Dermis blood vessel endothelial cell (primary cell): Measurements from ENCODE around the gene KLF11. TPM values are rescaled to one million over a fixed set of nuclear protein-coding genes. Genes with fewer than 3 reads are reported as not detected.
A peak's percentile ranks its signal among the peaks of the same experiment; 100 is the strongest.

Experiments
- DNase-seq: peaks from one replicate; pipeline ENCODE4 v3.0.0; 2010
- total RNA-seq: library from RNA; depleted of rRNA; stranded (reverse); fragments of >200 nt; gene quantifications from 2 replicates; pipeline ENCODE4 v1.2.3, GENCODE V29; 2014

Gene KLF11
- 7.6 and 11.6 TPM in 2 replicates for total RNA-seq

DNA sequence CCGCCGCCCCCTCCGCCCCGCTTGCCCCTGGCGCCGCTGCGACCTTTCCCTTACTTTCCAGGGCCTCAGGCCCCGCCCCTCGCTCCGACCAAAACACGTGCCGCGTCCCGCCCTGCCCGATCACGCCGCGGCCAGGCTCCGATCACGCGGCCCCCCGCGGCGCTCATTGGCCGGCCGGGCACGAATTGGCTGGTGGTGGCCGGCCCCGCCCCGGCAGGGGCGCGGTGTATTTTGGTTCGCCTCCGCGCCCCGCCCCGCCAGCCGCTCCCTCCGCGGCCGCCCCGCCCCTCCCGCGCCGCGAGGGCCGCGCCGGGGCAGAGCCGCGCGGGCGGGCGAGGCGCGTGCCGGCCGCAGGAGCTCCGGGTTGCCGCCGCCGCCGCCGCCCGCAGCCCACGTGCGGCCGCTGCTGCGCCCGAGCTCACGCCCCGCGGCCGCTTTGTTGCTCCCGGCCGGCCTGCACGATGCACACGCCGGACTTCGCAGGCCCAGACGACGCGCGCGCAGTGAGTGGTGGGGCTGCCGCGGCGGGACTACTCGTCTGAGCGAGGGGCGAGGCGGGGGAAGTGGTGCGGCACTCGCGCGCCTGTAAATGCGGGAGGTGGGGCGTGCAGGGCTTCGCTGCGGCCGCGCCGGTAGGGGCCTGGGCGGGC is at the start of gene KLF11:
Gene KLF11, plus strand, starts transcription at position 295 of the 650 bp plus-strand sequence. Its CDS starts 167 bp downstream, at position 462.
- DNase-seq, result peak; percentile 95

DNA sequence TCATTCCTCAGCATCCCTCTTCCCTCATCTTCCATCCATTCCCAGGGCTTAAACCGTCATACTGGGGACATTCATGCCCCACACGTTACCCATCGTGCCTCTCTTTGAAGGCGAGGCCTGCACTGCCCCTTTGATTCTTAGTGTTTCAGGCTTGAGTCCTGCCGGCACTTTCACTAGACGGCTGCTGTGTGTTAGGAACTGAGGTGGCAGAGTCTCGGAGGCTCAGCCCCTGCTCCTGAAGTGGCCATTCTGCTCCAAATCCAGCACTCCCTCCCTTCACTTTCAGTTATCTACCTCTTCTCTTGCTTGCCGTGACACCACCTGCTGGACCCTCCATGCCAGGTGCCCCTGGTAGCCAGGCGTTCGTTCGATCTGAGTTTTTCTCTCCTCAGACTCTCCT is 48.9 kb upstream of the KLF11 start:
- no peak for DNase-seq

DNA sequence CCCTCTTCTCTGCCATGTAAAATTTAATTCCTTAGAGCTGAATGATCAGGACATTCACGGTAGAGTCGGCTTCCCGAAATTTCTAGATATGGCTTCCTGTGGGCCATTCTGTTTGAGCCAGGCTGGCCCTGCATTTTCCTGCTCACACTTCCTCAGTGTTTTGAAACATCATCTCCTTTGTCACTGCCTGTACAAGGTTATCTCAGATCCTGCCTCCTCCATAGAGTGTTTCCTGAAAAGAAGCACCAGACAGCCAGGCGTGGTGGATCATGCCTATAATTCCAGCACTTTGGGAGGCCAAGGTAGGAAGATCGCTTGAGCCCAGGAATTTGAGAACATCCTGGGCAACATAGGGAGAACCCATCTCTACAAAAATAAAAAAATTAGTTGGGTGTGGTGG is 48.3 kb upstream of the KLF11 start:
- DNase-seq, result peak; percentile 58

DNA sequence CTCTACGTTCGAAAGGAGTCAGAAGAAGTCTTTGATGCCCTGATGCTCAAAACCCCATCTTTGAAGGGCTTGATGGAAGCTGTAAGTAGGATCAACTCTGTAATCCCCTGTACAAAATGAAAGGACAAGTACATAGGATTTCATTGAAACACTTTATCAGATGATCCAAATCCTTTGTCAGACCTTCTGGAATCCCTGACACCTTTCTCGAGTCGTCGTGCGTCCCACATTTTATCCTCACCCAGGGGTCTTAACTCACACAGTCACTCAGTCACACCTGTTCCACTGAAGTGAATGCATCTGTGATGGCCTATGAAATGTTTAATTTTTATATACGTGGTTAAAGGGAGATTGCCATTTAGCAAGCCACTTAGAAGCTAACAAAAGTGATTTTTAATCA is 47.0 kb upstream of the KLF11 start:
- DNase-seq, result no peak

DNA sequence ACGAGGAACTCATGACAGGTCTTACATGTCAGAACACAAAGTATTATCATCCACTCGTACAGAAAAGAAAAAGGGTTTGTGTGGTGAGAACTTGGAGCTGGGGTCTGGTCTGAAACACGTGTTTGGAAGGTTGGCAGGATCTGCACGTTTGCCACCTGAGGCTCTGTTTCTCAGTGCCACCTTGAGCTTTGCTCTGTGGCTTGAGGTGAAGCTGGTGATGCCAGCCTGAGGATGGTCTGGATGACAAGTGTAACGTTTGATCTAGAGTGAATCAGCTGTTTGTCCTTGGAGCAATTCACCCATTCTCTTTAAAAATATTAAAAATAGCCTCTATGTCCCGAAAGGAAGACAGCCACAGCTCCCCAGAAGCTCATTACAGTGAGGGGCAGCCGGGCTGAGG is 45.4 kb upstream of the KLF11 start:
- DNase-seq, result no peak

DNA sequence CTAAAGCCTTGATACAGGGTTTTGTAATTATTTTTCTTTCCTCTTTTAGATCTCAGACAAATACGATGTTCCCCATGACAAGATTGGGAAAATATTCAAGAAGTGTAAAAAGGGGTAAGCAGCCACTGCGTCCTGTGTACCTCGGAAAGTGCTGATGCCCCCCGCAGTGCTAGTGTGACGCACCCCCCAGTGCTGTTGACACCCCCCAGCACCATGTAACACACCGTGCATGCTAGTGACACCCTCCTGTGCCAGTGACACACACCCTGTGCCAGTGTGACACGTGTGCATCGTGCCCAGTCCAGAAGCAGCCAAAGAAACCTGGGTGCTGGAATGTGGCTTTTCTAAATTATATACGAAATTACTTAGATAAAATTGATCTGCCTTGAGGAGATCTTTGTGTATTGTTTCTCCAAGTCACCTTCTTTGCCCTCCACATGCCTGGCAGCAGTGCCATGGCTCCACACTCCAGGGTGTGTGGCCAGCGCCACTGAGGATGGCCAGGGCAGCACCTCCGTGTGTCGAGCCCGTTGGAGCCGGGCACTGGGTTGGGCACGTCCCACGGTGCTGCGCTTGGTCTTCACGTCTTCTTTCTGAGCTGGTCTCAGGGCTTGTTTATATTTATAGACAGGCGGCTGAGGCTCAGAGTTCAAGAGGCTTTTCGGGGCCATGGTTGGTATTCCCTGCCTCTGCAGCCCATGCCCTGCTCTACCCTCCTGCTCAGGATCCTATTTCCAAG is 44.3 kb upstream of the KLF11 start:
- DNase-seq, result no peak

DNA sequence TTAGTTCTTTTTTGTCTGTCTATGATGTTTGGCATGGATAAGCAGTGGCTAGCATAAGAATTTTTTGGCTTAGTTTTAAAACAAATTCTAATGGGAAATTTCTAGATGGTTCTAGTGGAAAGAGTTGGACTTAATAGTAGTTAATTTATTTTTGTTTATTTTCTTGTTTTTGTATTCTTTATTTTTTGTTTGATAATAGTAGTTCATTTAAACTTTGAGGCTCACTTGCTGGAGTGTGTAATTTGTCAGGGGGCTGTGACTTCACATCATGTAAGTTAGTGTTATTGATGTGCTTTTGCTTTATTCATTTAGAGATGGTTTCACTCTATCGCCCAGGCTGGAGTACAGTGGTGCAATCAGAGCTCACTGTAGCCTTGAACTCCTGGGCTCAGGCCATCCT is 43.7 kb upstream of the KLF11 start:
- DNase-seq, result no peak

DNA sequence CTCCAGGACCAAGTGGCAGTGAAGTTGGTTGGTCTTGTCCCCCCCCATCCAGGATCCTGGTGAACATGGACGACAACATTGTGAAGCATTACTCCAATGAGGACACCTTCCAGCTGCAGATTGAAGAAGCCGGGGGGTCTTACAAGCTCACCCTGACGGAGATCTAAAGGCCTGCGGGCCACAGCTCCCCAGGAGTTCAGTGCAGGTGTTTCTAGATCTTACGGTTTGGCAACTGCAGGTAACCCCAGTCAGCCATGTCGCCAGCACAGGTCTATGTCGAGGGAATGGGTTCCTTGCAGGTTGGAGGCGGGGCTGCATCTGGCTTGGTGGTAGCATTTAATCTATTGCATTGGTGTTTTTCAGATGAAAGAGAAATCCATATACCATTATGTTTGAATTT is 42.8 kb upstream of the KLF11 start:
- no peak for DNase-seq

DNA sequence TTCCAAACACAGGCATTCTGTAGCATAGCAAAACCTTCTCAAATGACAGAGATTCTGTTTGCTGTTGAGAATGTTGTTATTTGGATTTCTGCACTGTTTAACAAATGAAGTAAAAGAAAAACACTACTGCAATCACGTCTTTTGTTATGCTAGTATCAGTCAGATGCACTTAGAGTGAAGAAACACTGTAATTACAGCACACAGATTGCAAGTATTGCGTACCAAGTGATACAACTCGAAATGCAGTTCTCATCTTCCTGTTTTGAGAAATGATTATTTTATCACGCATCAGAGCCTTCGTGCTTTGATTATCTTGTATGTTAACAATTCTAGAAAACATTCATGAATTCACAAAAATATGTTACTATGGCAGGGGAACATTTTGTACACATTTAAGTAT is 41.8 kb upstream of the KLF11 start:
- no peak for DNase-seq

DNA sequence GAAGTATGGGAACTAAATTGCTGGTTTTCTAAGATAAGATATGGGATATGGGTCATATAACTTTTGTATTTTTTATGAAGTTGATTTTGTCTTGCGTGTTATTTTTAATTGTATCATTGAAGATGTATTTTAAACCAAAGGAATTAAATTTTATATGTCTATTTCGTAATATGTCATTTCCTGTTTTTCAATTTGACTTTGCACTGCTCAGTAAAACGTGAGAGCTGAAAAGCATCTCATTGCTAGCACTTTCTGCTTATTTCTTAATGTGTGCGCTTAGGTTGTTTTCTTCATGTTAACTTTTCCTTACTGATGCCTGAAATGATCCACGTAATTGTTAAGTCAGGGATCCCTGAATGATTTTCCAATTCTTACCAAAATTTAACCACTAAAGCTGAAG is 41.2 kb upstream of the KLF11 start:
- DNase-seq, result no peak

DNA sequence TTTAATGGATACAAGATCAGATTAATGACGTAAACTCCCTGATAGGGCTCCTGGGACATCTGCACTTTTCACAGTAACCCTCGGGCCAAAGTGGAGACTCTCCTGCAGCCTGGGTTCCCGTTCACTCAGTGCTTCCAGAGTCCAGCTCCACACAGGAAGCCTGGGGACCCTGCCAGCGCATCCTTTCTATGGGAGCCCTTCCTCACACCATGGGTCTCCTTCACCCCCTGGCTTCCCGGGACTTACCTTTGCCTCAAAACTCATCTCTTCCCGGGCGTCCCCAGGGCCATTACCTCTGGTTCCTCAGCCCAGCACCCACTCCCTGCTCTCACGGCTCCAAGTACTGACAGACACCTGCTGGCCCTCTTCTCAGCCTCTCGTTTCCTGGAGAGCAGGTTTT is 40.7 kb upstream of the KLF11 start:
- no peak for DNase-seq

DNA sequence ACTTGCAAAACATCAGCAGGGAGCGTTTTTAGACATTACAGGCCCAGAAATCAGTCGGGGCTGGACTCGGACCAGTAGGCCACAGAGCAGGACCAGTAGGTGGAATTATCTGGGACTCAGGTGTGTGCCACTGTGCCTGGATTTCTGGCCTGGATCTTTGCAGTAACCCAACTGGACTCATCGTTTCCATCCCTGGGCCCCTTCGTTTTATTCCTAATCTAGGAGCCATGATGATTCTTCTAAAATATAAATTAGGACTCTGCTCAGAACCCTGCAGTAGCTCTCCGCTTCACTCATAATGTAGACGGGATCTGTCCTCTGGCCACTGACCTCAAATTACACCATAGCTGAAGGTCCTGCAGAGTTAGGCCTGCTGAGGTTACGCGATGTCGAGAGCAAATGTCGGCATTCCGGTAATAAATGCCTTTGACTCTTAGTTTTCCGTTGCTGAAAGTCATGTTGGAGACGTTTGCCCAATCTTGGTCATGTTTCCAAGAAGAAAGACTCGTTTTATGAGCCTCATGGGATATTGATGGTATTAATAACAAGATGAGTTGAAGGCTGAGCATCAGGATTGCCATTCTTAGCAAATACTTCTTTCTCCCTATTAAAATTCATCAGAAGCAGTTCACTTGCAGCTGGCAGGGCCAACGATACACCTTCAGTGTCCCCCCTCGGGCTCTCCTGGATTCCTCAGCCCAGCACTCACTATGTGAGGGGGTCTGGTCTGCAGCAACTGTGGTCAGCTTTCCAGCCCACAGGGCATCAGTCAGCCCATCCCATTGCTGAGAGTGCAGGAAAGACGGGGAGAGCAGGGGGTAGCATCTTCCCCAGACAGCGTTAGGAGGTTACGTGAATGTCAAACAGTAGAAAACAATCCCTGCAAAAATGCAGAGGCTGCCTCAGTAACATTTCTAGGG is 39.9 kb upstream of the KLF11 start:
- no peak for DNase-seq

DNA sequence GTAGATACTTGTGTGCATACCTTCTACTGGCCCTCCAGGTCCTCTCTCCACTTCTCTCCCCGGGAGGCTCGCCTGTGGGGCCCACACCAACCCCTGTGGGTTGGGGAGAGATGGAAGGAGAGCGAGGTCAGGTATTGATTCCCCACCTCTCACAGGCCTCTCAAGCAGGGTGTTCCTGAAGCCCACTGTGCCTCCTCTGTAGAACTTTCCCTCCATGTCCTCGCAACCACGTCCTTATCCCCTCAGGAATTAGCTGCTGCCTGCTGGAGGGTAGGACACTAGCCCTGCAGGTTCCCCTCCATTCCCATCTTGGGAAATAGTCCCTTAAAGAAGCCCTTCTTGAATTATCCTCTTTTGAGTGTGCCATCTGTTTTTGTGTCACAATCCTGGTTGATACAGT is 38.9 kb upstream of the KLF11 start:
- no peak for DNase-seq

DNA sequence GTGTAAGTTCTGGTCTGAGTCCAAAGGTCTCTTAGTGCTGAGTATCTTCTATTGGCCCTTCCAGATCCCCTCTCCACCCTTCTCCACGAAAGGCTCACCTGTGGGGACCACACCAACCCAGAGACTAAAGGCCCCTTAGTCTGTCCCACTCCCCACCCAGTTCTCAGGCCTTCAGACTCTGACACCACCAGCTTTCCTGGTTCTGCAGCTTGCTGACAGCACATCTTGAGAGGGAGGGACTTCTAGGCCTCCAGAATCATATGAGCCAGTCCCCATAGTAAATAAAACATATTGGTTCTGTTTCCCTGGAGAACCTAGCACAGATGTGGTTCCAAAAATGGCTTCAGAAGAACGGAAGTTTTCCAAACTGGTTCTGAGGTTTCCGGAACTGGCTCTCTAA is 38.5 kb upstream of the KLF11 start:
- no peak for DNase-seq

DNA sequence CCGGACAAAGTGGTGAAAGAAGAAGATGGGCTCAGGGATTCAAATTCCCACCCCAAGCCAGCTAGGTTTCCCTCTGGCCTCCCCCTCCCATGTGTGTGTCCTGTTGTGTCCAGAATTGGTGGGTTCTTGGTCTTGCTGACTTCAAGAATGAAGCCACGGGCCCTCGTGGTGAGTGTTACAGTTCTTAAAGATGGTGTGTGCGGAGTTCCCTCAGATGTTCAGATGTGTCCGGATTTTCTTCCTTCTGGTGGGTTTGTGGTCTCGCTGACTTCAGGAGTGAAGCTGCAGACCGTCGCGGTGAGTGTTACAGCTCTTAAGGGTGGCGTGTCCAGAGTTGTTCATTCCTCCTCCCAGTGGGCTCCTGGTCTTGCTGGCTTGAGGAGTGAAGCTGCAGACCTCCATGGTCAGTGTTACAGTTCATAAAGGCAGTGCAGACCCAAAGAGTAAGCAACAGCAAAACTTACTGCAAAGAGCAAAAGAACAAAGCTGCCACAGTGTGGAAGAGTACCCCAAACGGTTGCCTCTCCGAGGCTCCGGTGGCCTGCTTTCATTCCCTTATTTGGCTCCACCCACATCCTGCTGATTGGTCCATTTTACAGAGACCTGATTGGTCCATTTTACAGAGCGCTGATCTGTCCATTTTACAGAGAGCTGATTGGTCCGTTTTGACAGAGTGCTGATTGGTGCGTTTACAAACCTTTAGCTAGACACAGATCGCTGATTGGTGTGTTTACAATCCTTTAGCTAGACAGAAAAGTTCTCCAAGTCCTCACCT is 37.7 kb upstream of the KLF11 start:
- DNase-seq, result no peak

DNA sequence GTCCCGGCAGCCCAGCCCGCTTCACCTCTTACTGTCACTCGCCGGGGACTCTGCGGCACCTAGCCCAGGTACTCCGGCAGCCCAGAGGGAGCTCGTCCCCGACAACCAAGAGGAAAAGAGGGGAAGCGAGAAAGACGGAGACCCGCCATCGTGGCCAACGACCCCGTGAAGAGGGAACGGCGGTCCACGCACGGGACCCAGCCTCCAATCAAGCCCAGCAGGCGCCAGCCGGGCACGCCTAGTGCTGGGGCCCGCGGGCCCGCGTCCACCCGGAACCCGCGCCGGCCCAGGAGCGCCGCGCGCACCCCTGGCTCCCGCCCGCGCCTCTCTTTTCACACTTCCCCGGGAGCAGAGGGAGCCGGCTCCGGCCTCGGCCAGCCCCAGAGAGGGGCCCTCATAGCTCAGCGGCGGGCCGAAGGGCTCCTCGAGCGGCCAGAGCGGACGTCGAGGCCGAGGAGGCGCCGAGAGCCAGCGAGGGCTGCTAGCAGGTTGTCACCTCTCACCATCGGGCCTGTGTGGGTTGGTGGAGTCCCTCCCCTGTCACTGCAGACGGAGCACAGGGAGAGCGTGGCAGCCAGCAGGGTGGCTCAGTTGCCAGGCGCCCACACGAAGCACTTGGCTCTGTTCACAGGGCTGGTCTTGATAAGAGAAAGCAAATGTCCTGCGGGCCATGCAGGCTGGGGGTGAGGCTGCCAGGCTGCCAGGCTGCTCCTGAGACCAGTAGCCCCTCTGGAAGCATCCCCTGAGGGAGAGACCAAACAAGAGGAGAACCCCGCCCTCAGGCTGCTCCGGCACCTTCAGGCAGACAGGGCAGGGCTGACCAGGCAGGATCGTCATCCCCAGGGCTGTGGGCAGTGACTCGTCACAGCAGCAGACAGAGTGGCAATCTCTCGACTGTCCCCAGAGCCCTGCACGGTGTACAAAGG is 36.9 kb upstream of the KLF11 start:
- no peak for DNase-seq

DNA sequence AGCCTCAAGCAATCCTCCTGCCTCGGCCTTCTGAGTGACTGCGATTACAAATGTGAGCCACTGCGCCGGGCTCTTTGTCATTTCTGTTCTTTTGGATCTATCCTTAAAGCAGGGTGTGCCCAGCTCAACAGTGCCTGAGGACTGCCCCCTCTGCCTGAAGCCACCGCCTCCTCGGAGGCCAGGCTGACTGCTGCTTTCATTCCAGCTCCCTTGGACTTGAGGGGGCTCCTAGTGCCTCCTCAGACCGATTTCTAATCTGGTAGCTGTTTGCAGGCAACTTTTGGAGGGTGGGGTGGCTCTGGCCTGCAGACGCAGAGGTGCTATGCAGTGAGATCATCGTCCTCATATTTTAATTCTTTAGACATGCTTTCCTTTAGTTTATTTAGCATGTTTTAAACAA is 35.9 kb upstream of the KLF11 start:
- DNase-seq, result no peak

DNA sequence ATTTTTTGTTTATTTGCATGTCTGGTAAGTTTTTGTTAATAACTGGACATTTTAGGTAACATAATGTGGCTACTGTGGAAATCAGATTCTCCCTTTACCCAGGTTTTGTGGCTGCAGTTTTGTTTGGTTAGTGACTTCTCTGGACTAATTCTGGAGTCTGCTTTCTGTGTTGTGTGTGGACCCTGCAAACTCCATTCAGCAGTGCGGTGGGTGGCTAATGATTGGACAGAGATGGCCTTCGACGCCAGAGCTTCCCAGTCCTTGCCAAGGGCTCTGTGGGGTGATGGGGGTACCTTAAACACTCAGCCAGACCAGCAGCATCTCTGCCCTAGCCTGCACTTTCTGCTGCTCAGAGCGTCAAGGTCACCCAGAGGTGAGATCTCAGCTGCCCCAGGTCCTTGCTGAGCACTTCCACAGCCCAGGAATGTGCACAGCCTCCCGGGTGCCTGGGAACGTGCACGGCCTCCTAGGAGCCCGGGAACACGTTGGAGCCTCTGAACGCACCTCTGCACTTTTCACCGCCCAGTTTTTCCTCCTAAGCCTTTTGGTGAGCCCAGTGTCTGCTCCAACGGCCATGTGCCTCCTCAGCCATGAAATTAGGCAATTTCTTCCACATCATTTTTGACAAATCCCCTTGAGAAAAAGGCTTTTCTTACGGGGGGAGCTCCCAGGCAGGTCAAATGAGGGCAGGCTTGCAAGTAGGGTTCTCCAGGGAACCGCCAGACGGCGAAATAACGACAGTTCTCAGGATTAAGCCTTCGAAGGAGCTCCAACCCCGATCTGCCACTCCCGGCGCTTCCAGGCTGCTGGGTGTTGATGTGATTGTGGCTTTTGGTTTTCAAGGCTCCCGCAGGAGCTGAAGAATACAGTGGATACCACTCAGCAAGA is 35.2 kb upstream of the KLF11 start:
- no peak for DNase-seq

DNA sequence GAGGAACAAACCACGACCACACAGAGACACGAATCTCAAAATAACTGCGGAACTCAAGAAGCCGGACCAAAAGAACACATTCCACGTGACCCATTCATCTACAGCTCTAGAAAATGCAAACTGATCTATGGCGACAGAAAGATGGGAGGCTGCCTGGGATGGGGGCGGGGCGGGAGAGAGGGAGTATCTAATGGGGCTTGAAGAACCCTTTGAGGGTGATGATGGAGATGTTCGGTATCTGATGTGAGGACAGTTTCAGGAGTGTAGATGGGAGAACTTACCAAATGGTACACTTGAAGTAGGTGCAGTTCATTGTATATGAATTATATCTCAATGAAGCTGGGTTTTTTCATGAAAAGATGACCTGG is 34.6 kb upstream of the KLF11 start:
- DNase-seq, result no peak

DNA sequence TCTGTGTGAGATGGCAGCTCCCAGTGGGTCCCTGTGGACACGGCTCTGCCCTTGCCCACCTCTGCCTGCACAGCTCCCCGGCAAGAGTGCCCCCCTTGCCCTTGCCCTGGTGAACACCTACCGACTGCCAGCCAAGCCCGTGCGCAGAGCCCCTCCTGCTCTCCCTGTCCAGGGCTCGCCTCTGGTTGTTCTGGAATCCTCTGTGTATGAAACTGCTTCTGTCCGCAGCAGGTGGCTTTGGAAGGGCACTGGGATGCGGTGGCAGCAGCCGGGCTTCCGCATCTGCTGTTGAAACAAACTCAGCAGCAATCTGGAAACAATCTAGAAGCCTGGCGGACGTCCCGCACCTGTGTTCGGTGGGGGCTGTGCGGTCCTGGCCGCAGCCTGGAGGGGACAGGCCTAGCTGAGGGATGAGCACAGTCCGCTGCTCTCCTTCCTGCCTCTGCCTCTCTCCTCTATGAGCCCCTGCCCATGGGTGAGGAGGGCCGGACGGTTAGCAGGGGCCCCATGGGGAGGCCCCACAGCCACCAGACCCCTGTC is 34.0 kb upstream of the KLF11 start:
- DNase-seq, result no peak
